GM21619 (cell line): Measurements from ENCODE around the gene VPS4A.
"Not testable (repeated sequence)": the region's sequence is repeated elsewhere in the genome, so short reads cannot be mapped to it uniquely, and the experiment has no call there.

Experiments
- ATAC-seq: cut with Tn5 transposase; IDR thresholded peaks from one replicate; pipeline ENCODE4 v1.9.1; 2021; ENCODE audit not compliant: unreplicated experiment

Gene VPS4A

DNA sequence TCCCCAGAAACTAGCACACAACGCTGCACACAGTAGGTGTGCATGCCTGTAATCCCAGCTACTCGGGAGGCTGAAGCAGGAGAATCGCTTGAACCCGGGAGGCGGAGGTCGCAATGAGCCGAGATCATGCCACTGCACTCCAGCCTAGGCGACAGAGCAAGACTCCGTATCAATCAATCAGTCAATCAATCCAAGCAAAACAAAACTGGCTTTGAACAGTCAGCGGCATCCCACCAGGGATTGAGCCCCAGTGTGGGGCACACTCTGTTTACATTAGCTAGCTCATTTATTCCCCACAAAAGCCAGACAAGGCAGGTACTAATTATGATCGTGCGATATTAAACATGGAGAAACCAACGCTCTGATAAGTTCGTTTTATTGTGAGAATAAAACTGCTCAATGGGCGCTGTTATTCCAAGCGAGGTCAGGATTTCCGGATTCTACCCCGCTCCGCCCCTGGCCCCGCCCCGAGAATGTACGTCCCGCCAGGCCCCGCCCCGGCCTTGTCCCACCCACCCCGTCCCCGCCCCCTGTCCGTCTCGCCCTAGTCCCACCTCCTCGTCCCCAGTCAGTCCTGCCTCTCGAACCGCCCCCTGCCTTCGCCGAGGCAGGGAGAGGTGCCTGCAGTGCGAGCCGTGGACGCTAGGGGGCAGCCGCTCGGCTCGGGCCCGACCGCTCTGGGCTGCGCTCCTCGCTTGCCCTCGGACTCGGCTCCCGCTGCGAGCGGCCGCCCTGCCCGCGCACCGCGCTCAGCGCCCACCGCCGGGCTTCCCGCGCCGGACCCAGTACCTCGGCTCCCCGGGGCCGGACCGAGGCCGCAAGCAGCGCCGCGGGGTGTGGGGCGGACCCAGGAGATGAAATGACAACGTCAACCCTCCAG is at the start of gene VPS4A:
VPS4A (plus strand) TSS at position 698 of the 880 bp plus-strand sequence; CDS start at position 860, 162 bp downstream.
- ATAC-seq: peak; percentile 89

DNA sequence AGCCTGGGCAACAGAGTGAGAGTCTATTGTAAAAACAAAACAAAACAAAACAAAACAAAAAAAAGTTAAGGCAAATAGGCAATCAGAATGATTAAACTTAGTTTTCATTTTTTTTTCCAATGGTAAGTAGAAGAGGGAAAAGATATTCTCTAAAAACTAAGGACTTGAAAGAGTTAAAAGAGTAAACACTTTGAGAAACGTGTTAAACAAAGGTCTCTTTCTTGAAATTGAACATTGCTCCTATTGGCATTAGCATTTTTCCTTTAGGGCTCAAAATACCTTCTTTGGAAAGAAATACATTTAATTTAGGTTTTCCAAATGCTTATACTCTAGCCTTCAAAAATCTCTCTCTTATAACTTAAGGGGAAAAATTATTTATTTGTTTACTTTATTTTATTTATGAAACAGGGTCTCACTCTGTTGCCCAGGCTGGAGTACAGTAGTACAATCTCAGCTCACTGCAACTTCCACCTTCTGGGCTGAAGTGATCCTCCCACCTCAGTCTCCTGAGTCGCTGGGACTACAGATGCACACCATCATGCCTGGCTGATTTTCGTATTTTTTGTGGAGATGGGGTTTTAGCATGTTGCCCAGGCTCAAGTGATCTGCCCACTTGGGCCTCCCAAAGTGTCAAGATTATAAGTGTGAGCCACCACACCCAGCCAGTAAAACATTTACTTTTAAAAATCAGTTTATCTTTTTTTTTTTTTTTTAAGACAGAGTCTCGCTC is 44.7 kb upstream of the VPS4A start:
- no peak for ATAC-seq

DNA sequence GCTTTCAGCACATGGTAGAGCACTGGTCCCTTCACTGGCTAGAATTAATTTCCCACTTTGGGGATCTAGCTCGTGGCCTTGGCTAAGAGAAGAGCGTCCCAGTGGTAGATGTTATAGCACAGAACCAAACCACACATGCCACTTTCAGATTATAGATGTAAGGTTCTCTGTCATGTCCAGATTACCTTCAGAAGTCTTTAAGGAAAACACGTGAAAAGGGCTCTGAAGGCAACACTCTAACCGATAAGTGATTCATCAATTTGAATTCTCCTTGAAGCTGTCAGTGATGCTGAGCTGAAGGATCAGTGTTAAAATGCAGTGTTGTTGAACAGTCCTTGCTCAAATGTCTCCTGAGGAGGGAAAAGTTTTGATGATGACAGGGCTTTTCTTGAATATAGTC is 43.5 kb upstream of the VPS4A start:
- no peak for ATAC-seq

- ATAC-seq: no peak
Observed at GRCh38 chr16:69270395-69270794, 40.8 kb upstream of the VPS4A start.

DNA sequence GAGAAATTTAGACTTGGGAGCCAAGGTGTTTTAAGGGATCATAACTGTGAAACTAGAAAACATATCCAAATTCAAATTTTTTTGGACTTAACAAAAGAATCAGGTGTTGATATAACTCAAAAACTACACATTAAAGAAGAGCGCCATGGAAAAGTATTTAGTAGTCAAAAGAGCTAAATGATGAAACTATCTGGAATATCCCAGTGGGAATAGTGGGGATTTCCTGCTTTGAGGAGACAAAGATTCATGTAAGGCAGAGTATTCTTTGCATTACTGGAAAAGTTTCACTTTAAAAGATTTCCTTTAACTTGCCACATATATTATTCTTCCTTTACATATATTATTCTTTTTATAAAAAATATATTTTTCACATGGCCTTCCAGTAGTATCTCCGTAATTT is 40.3 kb upstream of the VPS4A start:
- ATAC-seq: no peak

GRCh38 chr16:69273009-69273408 is 38.1 kb upstream of the VPS4A start:
- ATAC-seq: no peak

GRCh38 chr16:69274699-69275235 is 36.4 kb upstream of the VPS4A start:
- no peak for ATAC-seq

GRCh38 chr16:69276148-69277115 is 34.7 kb upstream of the VPS4A start:
- ATAC-seq: no peak

GRCh38 chr16:69277413-69277812 is 33.7 kb upstream of the VPS4A start:
- no peak for ATAC-seq

DNA sequence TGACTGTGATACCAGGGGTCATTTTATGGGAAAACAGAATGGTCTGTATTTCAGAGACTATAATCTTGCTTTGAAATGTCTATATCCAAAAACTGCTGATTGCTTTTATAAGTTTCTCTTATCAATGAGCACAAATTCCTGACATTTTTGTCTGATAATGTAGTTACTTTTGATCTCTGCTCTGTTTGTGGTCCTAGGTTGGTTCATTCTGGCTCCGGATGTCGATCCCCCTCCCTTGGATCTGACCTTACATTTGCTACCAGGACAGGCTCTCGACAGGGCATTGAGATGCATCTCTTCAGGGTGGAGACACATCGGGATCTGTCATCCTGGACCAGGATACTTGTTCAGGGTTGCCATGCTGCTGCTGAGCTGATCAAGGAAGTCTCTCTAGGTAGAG is 27.3 kb upstream of the VPS4A start:
- no peak for ATAC-seq

DNA sequence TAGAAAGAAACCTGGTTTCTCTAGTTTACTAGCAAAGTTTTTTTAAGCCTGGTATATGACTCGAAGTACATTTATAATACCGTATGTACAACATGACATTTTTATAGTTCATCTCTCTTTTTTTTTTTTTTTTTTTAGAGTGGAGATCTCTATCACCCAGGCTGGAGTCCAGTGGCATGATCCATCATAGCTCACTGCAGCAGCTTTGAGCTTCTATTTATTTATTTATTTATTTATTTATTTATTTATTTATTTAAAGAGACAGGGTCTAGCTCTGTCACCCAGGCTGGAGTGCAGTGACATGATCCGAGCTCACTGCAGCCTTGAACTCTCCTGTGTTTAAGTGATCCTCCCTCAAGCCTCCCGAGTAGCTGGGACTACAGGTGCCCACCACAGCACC is 25.9 kb upstream of the VPS4A start:
- no peak for ATAC-seq

- ATAC-seq: no peak
Observed at GRCh38 chr16:69286941-69287713, 24.0 kb upstream of the VPS4A start.

DNA sequence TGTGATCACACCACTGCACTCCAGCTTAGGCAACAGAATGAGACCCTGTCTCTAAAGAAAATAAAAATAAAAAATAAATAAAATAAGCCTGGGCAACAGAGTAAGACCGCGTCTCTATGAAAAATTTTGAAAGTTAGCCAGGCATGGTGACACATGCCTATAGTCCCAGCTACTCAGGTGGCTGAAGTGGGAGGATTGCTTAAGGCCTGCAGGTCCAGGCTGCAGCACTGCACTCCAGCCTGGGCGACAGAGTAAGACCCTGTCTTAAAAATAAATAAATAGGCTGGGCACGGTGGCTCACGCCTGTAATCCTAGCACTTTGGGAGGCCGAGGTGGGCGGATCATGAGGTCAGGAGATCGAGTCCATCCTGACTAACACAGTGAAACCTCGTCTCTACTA is 19.5 kb upstream of the VPS4A start:
- not testable (repeated sequence) for ATAC-seq

GRCh38 chr16:69293401-69293800 is 17.7 kb upstream of the VPS4A start:
- no peak for ATAC-seq

DNA sequence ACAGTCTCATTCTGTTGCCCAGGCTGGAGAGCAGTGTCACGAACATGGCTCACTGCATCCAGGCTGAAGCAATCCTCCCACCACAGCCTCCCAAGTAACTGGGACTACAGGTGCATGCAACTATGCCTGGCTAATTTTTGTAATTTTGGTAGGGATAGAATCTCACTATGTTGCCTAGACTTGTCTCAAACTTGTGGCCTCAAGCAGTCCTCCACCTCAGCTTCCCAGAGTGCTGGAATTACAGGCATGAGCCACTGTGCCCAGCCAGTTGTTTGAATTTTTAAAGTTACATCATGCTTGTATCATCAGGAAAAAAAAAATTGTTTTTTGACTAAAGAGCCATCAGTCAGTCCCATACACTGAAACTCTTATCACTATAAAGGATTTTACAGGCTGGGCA is 17.1 kb upstream of the VPS4A start:
- no peak for ATAC-seq

DNA sequence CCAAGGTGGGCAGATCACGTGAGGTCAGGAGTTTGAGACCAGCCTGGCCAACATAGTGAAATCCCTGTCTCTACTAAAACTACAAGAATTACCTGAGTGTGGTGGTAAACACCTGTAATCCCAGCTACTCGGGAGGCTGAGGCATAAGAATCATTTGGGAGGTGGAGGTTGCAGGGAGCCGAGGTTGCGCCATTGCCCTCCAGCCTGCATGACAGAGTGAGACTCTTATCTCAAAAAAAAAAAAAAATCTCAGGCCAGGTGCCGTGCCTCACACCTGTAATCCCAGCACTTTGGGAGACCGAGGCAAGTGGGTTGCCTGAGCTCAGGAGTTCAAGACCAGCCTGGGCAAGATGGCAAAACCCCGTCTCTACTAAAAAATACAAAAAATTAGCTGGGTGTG is 14.4 kb upstream of the VPS4A start:
- ATAC-seq: not testable (repeated sequence)

DNA sequence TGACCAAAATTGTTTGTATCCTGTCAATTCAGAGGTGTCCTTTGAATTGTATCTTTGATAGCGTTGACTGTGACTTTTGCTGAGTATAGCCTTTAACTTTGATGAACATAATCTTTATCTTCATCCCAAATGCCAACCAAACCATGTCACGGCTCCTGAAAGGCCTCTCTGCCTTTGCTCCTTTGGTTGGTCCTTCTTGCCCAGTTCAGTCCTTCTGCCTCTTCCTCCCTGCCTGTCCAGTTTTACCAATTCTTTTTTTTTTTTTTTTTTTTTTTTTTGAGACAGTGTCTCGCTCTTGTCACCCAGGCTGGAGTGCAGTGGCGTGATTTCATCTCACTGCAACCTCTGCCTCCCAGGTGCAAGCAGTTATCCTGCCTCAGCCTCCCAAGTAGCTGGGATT is 12.9 kb upstream of the VPS4A start:
- no peak for ATAC-seq

GRCh38 chr16:69301187-69301586 is 10.0 kb upstream of the VPS4A start:
- ATAC-seq: no peak

DNA sequence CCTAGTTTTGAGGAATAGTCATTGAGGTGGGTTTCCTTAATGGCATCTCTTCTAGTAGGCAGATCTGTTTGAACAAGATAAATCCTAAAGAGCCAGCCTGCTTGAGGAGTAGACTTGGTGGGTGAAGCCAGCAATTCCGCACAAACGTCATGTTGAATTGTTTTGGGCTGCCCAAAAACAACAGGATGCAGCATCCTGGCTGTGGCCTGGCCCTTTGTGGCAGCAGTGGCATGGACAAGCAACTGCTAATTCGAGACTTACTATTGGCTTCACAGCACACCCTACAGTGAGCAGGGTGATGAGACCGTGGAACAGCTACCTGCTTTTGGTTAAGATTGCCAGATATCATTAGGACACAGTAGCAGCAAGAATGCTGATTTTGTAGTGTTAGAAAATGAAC is 9.3 kb upstream of the VPS4A start:
- ATAC-seq: no peak

GRCh38 chr16:69302301-69302700 is 8.8 kb upstream of the VPS4A start:
- no peak for ATAC-seq
